Activated B cell treated with CpG ODN at 0.5 μM for 24 hours (primary cell): Measurements from ENCODE around the gene CLEC18A. TPM values are rescaled to one million over a fixed set of nuclear protein-coding genes. Genes with fewer than 3 reads are reported as not detected.
"Not testable (repeated sequence)": the region's sequence is repeated elsewhere in the genome, so short reads cannot be mapped to it uniquely, and the experiment has no call there.

Experiments used
- ATAC-seq: fragments of 200-7000 bp; cut with Tn5 transposase; one replicate; pipeline ENCODE4 v1.10.0; 2021; ENCODE audit warnings: low read depth, mild to moderate bottlenecking, moderate library complexity
- CTCF ChIA-PET: fragments of 350-600 bp; sonication (Branson Sonifier 250); formaldehyde crosslinking; loops from one replicate; lab custom pipeline; 2021; ENCODE audit warnings: antibody characterized with exemption; lab: Charles Lee
- POLR2A ChIA-PET: fragments of 350-600 bp; sonication (Branson Sonifier 250); formaldehyde crosslinking; loops from one replicate; lab custom pipeline; 2021; ENCODE audit warnings: antibody characterized with exemption; lab: Charles Lee
- DNase-seq: peaks from one replicate; pipeline ENCODE4 v3.0.0; 2022
- H3K27ac Mint-ChIP-seq: one replicate; pipeline ENCODE4 v1.8.0; 2020; ENCODE audit warnings: mixed read lengths
- H3K27me3 Mint-ChIP-seq: one replicate; pipeline ENCODE4 v1.8.0; 2021; ENCODE audit warnings: mixed read lengths
- H3K36me3 Mint-ChIP-seq: one replicate; pipeline ENCODE4 v1.8.0; 2021; ENCODE audit warnings: low read depth, mixed read lengths
- H3K4me1 Mint-ChIP-seq: one replicate; pipeline ENCODE4 v1.8.0; 2021; ENCODE audit warnings: mixed read lengths
- H3K4me3 Mint-ChIP-seq: one replicate; pipeline ENCODE4 v1.8.0; 2020; ENCODE audit warnings: mild to moderate bottlenecking, mixed read lengths
- H3K9me3 Mint-ChIP-seq: one replicate; pipeline ENCODE4 v1.8.0; 2020; ENCODE audit warnings: mixed read lengths
- intact Hi-C: fragments of 100-400 bp; cut with micrococcal nuclease; formaldehyde crosslinking; loops from one replicate; pipeline ENCODE4 v1.15.1; 2024
- total RNA-seq: library from RNA; stranded (reverse); gene quantifications from 2 replicates; pipeline ENCODE4 v1.2.3, GENCODE V29; 2022

The CLEC18A gene
- total RNA-seq, 1 donor from 2014 or later, result 1.8 TPM

DNA sequence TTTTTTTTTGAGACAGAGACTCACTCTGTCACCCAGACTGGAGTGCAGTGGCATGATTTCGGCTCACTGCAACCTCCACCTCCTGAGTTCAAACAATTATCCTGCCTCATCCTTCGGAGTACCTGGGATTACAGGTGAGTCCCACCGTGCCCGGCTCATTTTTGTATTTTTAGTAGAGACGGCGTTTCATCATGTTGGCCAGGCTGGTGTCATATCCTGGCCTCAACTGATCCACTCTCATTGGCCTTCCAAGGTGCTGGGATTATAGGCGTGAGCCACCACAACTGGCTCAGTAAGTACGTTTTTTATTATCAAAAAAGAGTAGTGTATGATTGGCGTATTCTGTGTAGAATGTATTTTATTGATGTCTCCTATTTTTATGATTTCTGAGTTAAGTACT lies 48.7 kb downstream of the CLEC18A start:
- DNase-seq, H3K27me3 Mint-ChIP-seq, H3K9me3 Mint-ChIP-seq, intact Hi-C loops, H3K4me1 Mint-ChIP-seq, H3K27ac Mint-ChIP-seq, POLR2A ChIA-PET, H3K4me3 Mint-ChIP-seq, ATAC-seq, CTCF ChIA-PET: not testable (repeated sequence)
- H3K36me3 Mint-ChIP-seq, result peaks cover 28% of the 10 kb centered on the region

DNA sequence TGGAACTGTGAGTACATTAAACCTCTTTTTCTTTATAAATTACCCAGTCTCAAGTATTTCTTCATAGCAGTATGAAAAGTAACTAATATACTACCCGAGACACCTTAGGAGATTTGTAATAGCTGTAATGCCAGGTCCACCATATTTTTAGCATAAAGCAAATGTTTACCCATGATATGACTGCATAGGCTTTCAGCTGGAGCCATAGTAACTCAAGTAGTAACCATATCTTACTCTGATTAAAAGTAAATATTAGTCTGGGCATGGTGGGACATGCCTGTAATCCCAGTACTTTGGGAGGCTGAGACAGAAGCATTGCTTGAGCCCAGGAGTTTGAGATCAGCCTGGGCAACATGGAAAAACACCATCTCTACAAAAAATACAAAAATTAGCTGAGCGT lies 52.4 kb downstream of the CLEC18A start:
- H3K9me3 Mint-ChIP-seq, H3K27ac Mint-ChIP-seq, H3K4me3 Mint-ChIP-seq, DNase-seq, intact Hi-C loops, H3K27me3 Mint-ChIP-seq, H3K4me1 Mint-ChIP-seq, POLR2A ChIA-PET, CTCF ChIA-PET, ATAC-seq: not testable (repeated sequence)
- H3K36me3 Mint-ChIP-seq, result peaks cover 28% of the 10 kb centered on the region

DNA sequence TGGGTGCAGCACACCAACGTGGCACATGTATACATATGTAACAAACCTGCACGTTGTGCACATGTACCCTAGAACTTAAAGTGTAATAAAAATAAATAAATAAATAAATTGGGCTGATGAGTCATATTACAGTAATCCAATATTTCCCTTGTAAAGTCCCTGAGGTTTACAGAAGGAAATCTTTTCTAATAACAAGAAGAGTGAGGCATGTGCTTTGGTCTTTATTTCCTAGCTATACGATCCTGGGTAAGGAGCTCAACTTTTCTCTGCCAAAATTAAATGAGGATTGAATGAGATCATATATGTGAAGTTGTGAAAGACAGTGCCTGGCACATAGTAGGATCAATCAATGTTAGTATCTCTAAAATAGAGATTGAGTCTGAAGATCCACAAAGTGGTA lies 57.5 kb downstream of the CLEC18A start:
- H3K27me3 Mint-ChIP-seq, intact Hi-C loops, H3K4me1 Mint-ChIP-seq, ATAC-seq, POLR2A ChIA-PET, H3K4me3 Mint-ChIP-seq, CTCF ChIA-PET, H3K27ac Mint-ChIP-seq, DNase-seq, H3K9me3 Mint-ChIP-seq: not testable (repeated sequence)
- peaks cover 50% of the 10 kb centered on the region for H3K36me3 Mint-ChIP-seq

DNA sequence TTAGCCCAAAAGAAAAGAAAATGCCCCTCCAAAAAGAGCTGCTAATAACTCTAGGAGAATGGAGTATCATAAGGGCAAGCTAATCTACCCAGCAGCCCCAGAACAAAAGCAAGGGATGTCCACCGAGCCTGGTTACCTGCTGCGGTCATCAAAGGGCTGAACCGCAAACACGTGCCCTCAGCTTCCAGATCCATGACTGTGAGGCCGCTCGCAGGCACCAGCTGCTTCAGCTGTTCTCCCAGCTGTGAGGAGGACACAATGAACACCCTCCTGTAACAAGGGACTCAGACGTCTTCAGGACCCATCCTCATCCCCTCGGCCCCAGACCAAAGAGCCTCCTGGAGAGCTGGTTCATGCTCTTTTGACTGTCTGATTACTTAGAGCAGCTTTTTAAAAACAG lies 59.5 kb downstream of the CLEC18A start:
- CTCF ChIA-PET, result not testable (repeated sequence)

DNA sequence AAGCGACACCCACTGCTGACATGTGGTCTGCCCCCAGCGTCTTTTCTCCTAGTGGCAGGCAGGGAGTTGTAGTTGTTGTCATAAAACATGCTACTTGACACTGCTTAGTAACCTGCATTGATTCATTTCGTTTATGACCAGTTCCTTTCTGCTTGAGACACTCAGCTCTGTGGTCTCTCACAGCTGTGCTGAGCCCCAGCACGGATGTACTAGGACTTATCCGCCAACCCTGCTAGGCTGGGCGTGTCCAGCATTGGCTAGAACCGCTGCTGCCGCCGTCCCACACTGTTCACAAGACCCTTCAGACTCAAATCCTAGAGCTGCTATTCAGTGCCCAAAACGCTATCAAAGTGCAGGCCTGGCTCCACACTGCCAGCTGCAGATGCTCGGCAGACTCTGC lies 60.0 kb downstream of the CLEC18A start:
- H3K4me1 Mint-ChIP-seq, H3K9me3 Mint-ChIP-seq, POLR2A ChIA-PET, ATAC-seq, H3K4me3 Mint-ChIP-seq, H3K27ac Mint-ChIP-seq, intact Hi-C loops, H3K27me3 Mint-ChIP-seq, CTCF ChIA-PET, DNase-seq: not testable (repeated sequence)
- peaks cover 61% of the 10 kb centered on the region for H3K36me3 Mint-ChIP-seq

More for the DNA sequence above, 59.5 kb downstream of the CLEC18A start:
- H3K27me3 Mint-ChIP-seq, ATAC-seq, DNase-seq, H3K27ac Mint-ChIP-seq, H3K4me1 Mint-ChIP-seq, H3K9me3 Mint-ChIP-seq, H3K4me3 Mint-ChIP-seq, intact Hi-C loops, POLR2A ChIA-PET: not testable (repeated sequence)
- peaks cover 56% of the 10 kb centered on the region for H3K36me3 Mint-ChIP-seq

DNA sequence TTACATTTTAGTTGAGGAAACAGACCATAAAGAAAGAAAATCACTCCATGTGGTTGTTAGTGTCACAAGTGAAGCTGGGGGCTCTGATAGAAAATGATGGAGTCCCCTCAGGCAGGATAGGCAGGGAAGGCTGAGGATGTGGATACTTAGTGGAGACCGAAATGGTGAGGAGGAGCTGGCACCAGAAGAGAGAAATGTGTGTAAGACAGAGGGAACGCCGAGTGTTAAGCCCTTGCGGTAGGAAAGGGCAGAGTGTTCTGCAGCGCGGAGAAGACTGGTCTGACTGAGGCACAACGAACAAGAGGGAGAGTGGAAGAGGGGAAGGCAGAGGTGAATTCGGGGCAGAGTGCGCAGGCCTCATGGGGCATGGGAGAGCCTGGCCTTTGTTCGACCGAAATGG lies 61.2 kb downstream of the CLEC18A start:
- H3K27ac Mint-ChIP-seq, result not testable (repeated sequence)

DNA sequence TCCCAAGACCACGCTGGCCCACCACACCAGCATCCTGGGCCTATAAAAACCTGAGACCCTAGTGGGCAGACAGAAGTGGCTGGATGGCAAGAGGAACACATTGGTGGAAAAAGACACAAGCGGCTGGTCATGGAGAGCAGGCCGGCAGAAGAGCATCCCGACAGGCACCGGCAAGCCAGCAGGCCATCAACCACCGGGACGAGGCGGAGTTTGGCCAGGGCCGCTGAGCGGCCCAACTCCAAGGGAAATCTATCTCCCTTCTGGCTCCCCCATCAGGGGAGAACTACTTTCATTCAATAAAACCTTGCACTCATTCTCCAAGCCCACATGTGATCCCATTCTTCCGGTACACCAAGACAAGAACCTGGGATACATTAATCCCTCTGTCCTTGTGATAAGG lies 61.8 kb downstream of the CLEC18A start:
- CTCF ChIA-PET, H3K4me3 Mint-ChIP-seq, H3K4me1 Mint-ChIP-seq, H3K9me3 Mint-ChIP-seq, DNase-seq, POLR2A ChIA-PET, H3K27ac Mint-ChIP-seq, ATAC-seq, intact Hi-C loops, H3K27me3 Mint-ChIP-seq: not testable (repeated sequence)
- H3K36me3 Mint-ChIP-seq, result peaks cover 66% of the 10 kb centered on the region

More for the DNA sequence above, 61.2 kb downstream of the CLEC18A start:
- H3K4me3 Mint-ChIP-seq, DNase-seq, ATAC-seq, POLR2A ChIA-PET, CTCF ChIA-PET, H3K27me3 Mint-ChIP-seq, H3K4me1 Mint-ChIP-seq, H3K9me3 Mint-ChIP-seq, intact Hi-C loops: not testable (repeated sequence)
- peaks cover 64% of the 10 kb centered on the region for H3K36me3 Mint-ChIP-seq

Other genes with a start within 250 kb of the CLEC18A start
- gene NQO1, start 224.8 kb upstream of the CLEC18A start, total RNA-seq, result 5.4 and 5.5 TPM in 2 replicates
- 76.1 and 78.8 TPM in 2 replicates for gene NOB1, start 196.4 kb upstream of the CLEC18A start, total RNA-seq
- gene WWP2, start 189.0 kb upstream of the CLEC18A start, total RNA-seq, result 69.4 and 80.8 TPM in 2 replicates
- 20.9 and 22.1 TPM in 2 replicates for gene PDPR, start 163.0 kb downstream of the CLEC18A start, total RNA-seq
- 0.31 and 0.46 TPM in 2 replicates for gene CLEC18C, start 222.5 kb downstream of the CLEC18A start, total RNA-seq